PFSK-1 (cell line): ENCODE results near the gene HSPA12A.

ENCODE experiments used
- FOXP2 ChIP-seq: optimal IDR thresholded peaks from 2 replicates; pipeline ENCODE3; 2011; ENCODE audit warnings: borderline replicate concordance, control low read depth, inconsistent platforms; ENCODE audit not compliant: insufficient read depth; ENCODE audit errors: extremely low read length, extremely low read depth
- POLR2AphosphoS5 ChIP-seq: IDR thresholded peaks from 2 replicates; pipeline ENCODE4 v1.6.1; 2012; ENCODE audit warnings: low read depth, mild to moderate bottlenecking, control low read depth, low read length, moderate library complexity
- REST ChIP-seq, 2 experiments: IDR thresholded peaks; 2 replicates each; pipeline versions ENCODE4 v1.6.1 to v1.8.0; 2011 to 2012; ENCODE audit warnings: low read depth in 2 of 2, low read length in 2 of 2, control low read depth in 1 of 2, inconsistent platforms in 1 of 2, mild to moderate bottlenecking in 1 of 2, moderate library complexity in 1 of 2; ENCODE audit not compliant: insufficient read depth in 1 of 2
- SIN3A ChIP-seq: IDR thresholded peaks from 2 replicates; pipeline ENCODE4 v1.6.1; 2012; ENCODE audit warnings: mild to moderate bottlenecking, low read length, moderate library complexity, borderline replicate concordance; ENCODE audit not compliant: insufficient read depth
- TAF1 ChIP-seq: IDR thresholded peaks from 2 replicates; pipeline ENCODE4 v1.6.1; 2012; ENCODE audit warnings: low read length, control low read depth, borderline replicate concordance; ENCODE audit not compliant: insufficient read depth

The HSPA12A gene

DNA sequence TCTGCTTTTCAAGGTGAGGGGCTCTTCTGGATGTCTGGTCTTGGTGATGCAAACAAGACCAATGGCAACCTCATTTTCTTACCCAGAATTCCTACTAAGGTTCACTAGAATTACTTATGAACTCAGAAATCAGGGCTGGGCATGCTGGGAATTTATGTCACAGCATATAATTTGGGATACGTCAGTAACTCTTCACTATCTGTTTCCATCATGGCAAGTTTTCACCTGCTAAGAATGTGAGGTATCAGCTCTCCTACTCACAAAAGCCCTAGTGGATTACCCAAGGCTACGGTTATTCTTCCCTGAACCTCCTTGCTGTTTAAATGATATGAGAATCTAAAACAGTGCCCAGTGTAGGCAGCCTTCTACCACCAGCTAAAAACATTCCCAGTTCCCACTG lies 68.5 kb downstream of the HSPA12A start:
- TF ChIP-seq POLR2AphosphoS5 (no peak), FOXP2 (no peak), SIN3A (no peak), REST (IDR thresholded peaks at IDR 0.05; ENCODE audit: insufficient read depth in 1 of 2, low read depth in 2 of 2, low read length in 2 of 2) (no peak), TAF1 (no peak)

GRCh38 chr10:116672891-116673290 lies 69.5 kb downstream of the HSPA12A start:
- TF ChIP-seq POLR2AphosphoS5 = no peak

DNA sequence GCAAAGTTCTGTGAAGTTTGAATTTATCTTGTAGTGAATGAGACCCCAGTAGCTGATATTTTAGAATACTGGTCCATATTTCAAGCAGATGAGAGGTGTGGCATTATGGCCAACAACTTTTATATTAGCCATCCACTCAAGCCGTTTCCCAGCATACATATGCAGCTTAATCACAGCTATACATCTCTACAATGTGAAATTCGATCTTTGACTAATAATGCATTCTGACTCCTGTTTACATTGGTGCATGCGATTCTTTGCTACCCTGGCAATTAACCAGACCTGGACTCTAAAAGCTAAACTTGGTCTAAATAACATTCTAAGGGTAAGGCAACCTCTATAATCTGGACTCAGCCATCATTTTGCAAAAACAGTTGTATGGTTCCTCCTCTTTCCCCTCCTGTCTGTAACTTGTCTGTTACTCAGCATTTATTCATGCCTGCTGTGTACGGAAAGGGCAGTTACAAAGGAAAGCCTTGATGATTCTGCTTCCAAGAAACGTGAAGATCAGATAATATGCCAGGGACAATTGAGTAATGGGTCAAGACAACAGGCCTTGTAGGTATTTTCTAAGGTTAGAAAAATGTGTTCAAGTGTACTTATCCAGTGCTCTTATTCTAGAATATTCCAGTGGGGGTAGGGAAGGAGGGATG lies 71.0 kb downstream of the HSPA12A start:
- no peak for TF ChIP-seq POLR2AphosphoS5
- TF ChIP-seq SIN3A = no peak
- TF ChIP-seq TAF1 = no peak
- TF ChIP-seq FOXP2 = no peak
- no peak for TF ChIP-seq REST (IDR thresholded peaks at IDR 0.05; ENCODE audit: insufficient read depth in 1 of 2, low read depth in 2 of 2, low read length in 2 of 2)

- TF ChIP-seq SIN3A (no peak), TAF1 (no peak)
Measured at GRCh38 chr10:116670706-116671105, 71.7 kb downstream of the HSPA12A start.

- no peak for TF ChIP-seq SIN3A
- TF ChIP-seq POLR2AphosphoS5 = no peak
- TF ChIP-seq TAF1 = no peak
- no peak for TF ChIP-seq FOXP2
- TF ChIP-seq REST (IDR thresholded peaks at IDR 0.05; ENCODE audit: insufficient read depth in 1 of 2, low read depth in 2 of 2, low read length in 2 of 2) = no peak
Measured at GRCh38 chr10:116669832-116670644, 72.3 kb downstream of the HSPA12A start.

- TF ChIP-seq SIN3A (no peak), REST (IDR thresholded peaks at IDR 0.05; ENCODE audit: insufficient read depth in 1 of 2, low read depth in 2 of 2, low read length in 2 of 2) (no peak), TAF1 (no peak), POLR2AphosphoS5 (no peak), FOXP2 (no peak)
Measured at GRCh38 chr10:116669080-116669479, 73.3 kb downstream of the HSPA12A start.
